Epithelial cell of proximal tubule (primary cell): ENCODE measurements around the gene TTLL8. TPM values are rescaled to one million over a fixed set of nuclear protein-coding genes. Genes with fewer than 3 reads are reported as not detected.

ENCODE experiments used
- DNase-seq: peaks from one replicate; pipeline ENCODE4 v3.0.0-alpha.2; 2011; ENCODE audit warnings: low read depth
- H3K4me3 ChIP-seq: 2 replicates; pipeline ENCODE4 v1.5.1; 2011; ENCODE audit warnings: low read depth, mild to moderate bottlenecking, low read length
- CTCF ChIP-seq: conservative IDR thresholded peaks from 2 replicates; pipeline ENCODE4 v1.5.1; 2012; ENCODE audit warnings: low read depth, mild to moderate bottlenecking, low read length
- total RNA-seq: library from RNA; depleted of rRNA; stranded (reverse); fragments of >200 nt; gene quantifications from 2 replicates; pipeline ENCODE4 v1.2.3, GENCODE V29; 2015

The TTLL8 gene
- total RNA-seq, 1 donor from 2014 or later = not detected

GRCh38 chr22:50027639-50028537, 30.2 kb downstream of the TTLL8 start:
- no peak for TF ChIP-seq CTCF
- H3K4me3 ChIP-seq = no peak overlapping the region
- DNase-seq = no peak

- no peak for DNase-seq
- no peak for TF ChIP-seq CTCF
- H3K4me3 ChIP-seq = no peak overlapping the region
Observed at GRCh38 chr22:50025993-50026392, 32.1 kb downstream of the TTLL8 start.

GRCh38 chr22:50022171-50022819, 35.8 kb downstream of the TTLL8 start:
- H3K4me3 ChIP-seq = no peak overlapping the region
- no peak for DNase-seq
- TF ChIP-seq CTCF = no peak

- H3K4me3 ChIP-seq = no peak overlapping the region
- DNase-seq = no peak
- no peak for TF ChIP-seq CTCF
Observed at GRCh38 chr22:50020606-50021005, 37.5 kb downstream of the TTLL8 start.

GRCh38 chr22:50019316-50019715, 38.8 kb downstream of the TTLL8 start:
- no peak for DNase-seq
- H3K4me3 ChIP-seq = no peak overlapping the region
- TF ChIP-seq CTCF = no peak

- DNase-seq = no peak
- no peak overlapping the region for H3K4me3 ChIP-seq
- no peak for TF ChIP-seq CTCF
Observed at GRCh38 chr22:50018608-50019285, 39.4 kb downstream of the TTLL8 start.
